Skeletal muscle satellite cell (primary cell): ENCODE results near the gene MT1A.

ENCODE experiments used
- H3K27me3 ChIP-seq: 2 replicates; pipeline ENCODE4 v1.7.0; 2013; ENCODE audit warnings: low read length; ENCODE audit not compliant: control insufficient read depth, insufficient read depth
- H3K36me3 ChIP-seq: 2 replicates; pipeline ENCODE4 v1.7.0; 2013; ENCODE audit warnings: mild to moderate bottlenecking, control low read depth, low read length; ENCODE audit not compliant: insufficient read depth
- H3K4me1 ChIP-seq: 2 replicates; pipeline ENCODE4 v1.7.0; 2013; ENCODE audit warnings: low read length; ENCODE audit not compliant: control insufficient read depth, insufficient read depth
- H3K4me2 ChIP-seq: 2 replicates; pipeline ENCODE4 v1.7.0; 2013; ENCODE audit warnings: mild to moderate bottlenecking, low read length
- H3K4me3 ChIP-seq: 2 replicates; pipeline ENCODE4 v1.7.0; 2013; ENCODE audit warnings: low read length
- H3K9ac ChIP-seq: 2 replicates; pipeline ENCODE4 v1.7.0; 2013; ENCODE audit warnings: mild to moderate bottlenecking, low read depth, low read length, moderate library complexity
- H3K9me3 ChIP-seq: replicated peaks from 2 replicates; pipeline ENCODE4 v1.7.0; 2013; ENCODE audit warnings: mild to moderate bottlenecking, control low read depth, low read length

The MT1A gene

GRCh38 chr16:56633535-56633934, 4.9 kb upstream of the MT1A start:
- H3K9ac ChIP-seq: no peak overlapping the region
- H3K36me3 ChIP-seq: no peaks in the 10 kb centered on the region
- no peaks in the 10 kb centered on the region for H3K9me3 ChIP-seq
- H3K4me3 ChIP-seq: no peak overlapping the region
- H3K27me3 ChIP-seq: peaks cover 10% of the 10 kb centered on the region
- peak overlapping the region; percentile 81 for H3K4me2 ChIP-seq
- peaks cover 23% of the 10 kb centered on the region for H3K4me1 ChIP-seq

GRCh38 chr16:56634715-56635440, 3.6 kb upstream of the MT1A start:
- Histone ChIP-seq H3K4me3 (no peak overlapping the region), H3K4me1 (peaks cover 26% of the 10 kb centered on the region), H3K9me3 (no peaks in the 10 kb centered on the region), H3K9ac (no peak overlapping the region), H3K27me3 (peaks cover 10% of the 10 kb centered on the region), H3K4me2 (no peak overlapping the region), H3K36me3 (no peaks in the 10 kb centered on the region)

- Histone ChIP-seq H3K9ac (no peak overlapping the region), H3K9me3 (no peaks in the 10 kb centered on the region), H3K36me3 (no peaks in the 10 kb centered on the region), H3K4me2 (no peak overlapping the region), H3K27me3 (peaks cover 10% of the 10 kb centered on the region), H3K4me3 (no peak overlapping the region), H3K4me1 (peaks cover 26% of the 10 kb centered on the region)
Observed at GRCh38 chr16:56635441-56635967, 3.0 kb upstream of the MT1A start.

DNA sequence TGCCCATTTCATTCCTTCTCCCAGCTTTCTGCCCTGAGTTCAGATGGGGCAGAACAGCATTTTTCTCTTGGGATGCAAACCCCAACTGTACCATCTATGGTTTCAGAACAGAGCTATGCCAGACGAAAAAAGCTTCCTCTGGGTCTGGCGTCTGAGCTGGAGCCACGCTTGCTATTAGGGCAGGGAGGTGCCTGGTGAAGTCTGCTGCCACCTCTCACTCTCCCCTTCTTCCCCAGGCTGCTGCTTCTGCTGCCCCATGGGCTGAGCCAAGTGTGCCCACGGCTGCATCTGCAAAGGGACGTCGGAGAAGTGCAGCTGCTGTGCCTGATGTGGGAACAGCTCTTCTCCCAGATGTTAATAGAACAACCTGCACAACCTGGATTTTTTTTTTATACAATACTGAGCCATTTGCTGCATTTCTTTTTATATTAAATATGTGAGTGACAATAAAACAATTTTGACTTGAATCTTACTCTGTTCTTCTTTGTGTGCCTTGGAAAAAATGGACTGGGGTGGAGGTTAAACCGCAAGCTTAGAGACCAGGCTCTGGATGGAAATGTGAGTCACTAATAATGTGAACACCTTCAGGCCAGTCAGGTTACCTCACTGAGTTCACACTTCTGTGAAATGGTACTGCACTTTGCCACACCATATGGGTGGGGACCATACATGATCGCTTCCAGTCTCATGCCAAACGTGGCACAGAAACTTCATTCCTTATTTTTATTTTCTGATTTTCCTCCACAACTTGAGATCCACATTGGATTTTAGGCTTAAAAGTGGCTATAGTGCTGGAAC, 1.7 kb upstream of the MT1A start:
- peaks cover 21% of the 10 kb centered on the region for H3K4me1 ChIP-seq
- H3K4me2 ChIP-seq: no peak overlapping the region
- no peak overlapping the region for H3K4me3 ChIP-seq
- peaks cover 10% of the 10 kb centered on the region for H3K27me3 ChIP-seq
- H3K9me3 ChIP-seq: no peaks in the 10 kb centered on the region
- H3K9ac ChIP-seq: no peak overlapping the region
- no peaks in the 10 kb centered on the region for H3K36me3 ChIP-seq

GRCh38 chr16:56639045-56639444, 579 bp downstream of the MT1A start:
- no peaks in the 10 kb centered on the region for H3K36me3 ChIP-seq
- H3K4me1 ChIP-seq: peaks cover 20% of the 10 kb centered on the region
- H3K4me2 ChIP-seq: peak overlapping the region; percentile 96
- no peak overlapping the region for H3K9ac ChIP-seq
- no peak overlapping the region for H3K4me3 ChIP-seq
- H3K27me3 ChIP-seq: peaks cover 14% of the 10 kb centered on the region
- no peaks in the 10 kb centered on the region for H3K9me3 ChIP-seq

DNA sequence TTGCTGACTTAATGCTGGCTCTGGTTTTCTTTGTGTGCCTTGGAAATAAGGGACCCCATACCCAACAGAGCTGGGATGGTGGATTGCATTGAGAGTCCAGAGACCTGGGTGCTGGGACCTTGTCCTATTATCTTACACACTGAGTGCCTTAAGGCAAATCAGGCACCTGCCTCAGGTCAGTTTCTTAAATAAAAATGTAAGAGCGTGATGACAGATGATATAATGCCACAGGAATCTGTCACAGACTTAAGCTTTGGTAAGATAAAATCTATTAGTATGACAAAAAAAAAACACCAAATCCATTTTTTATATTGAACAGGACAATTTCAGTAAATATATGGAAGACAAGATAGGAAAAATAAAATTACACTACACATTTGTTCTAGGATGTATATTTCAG, 1.6 kb downstream of the MT1A start:
- Histone ChIP-seq H3K4me2 (no peak overlapping the region), H3K36me3 (no peaks in the 10 kb centered on the region), H3K9me3 (no peaks in the 10 kb centered on the region), H3K4me3 (no peak overlapping the region), H3K9ac (no peak overlapping the region), H3K27me3 (peaks cover 21% of the 10 kb centered on the region), H3K4me1 (peaks cover 20% of the 10 kb centered on the region)

- Histone ChIP-seq H3K4me1 (peaks cover 20% of the 10 kb centered on the region), H3K9ac (no peak overlapping the region), H3K36me3 (no peaks in the 10 kb centered on the region), H3K9me3 (no peaks in the 10 kb centered on the region), H3K4me2 (no peak overlapping the region), H3K27me3 (peaks cover 29% of the 10 kb centered on the region), H3K4me3 (no peak overlapping the region)
Observed at GRCh38 chr16:56641166-56641565, 2.7 kb downstream of the MT1A start.

- Histone ChIP-seq H3K27me3 (peaks cover 40% of the 10 kb centered on the region), H3K9ac (peak overlapping the region; percentile 12), H3K4me1 (peaks cover 15% of the 10 kb centered on the region), H3K4me3 (peak overlapping the region; percentile 63), H3K4me2 (peak overlapping the region; percentile 78), H3K36me3 (no peaks in the 10 kb centered on the region), H3K9me3 (no peaks in the 10 kb centered on the region)
Observed at GRCh38 chr16:56643080-56643778, 4.8 kb downstream of the MT1A start.

- peaks cover 11% of the 10 kb centered on the region for H3K4me1 ChIP-seq
- peak overlapping the region; percentile 78 for H3K4me2 ChIP-seq
- no peaks in the 10 kb centered on the region for H3K9me3 ChIP-seq
- H3K4me3 ChIP-seq: peak overlapping the region; percentile 63
- H3K36me3 ChIP-seq: no peaks in the 10 kb centered on the region
- no peak overlapping the region for H3K9ac ChIP-seq
- peaks cover 46% of the 10 kb centered on the region for H3K27me3 ChIP-seq
Observed at GRCh38 chr16:56643833-56644232, 5.4 kb downstream of the MT1A start.

GRCh38 chr16:56645311-56645710, 6.8 kb downstream of the MT1A start:
- Histone ChIP-seq H3K27me3 (peaks cover 59% of the 10 kb centered on the region), H3K9me3 (no peaks in the 10 kb centered on the region), H3K4me3 (no peak overlapping the region), H3K4me1 (peaks cover 11% of the 10 kb centered on the region), H3K36me3 (no peaks in the 10 kb centered on the region), H3K4me2 (no peak overlapping the region), H3K9ac (no peak overlapping the region)

GRCh38 chr16:56645838-56646237, 7.4 kb downstream of the MT1A start:
- Histone ChIP-seq H3K4me3 (no peak overlapping the region), H3K4me1 (peaks cover 11% of the 10 kb centered on the region), H3K9me3 (no peaks in the 10 kb centered on the region), H3K9ac (no peak overlapping the region), H3K27me3 (peaks cover 62% of the 10 kb centered on the region), H3K36me3 (no peaks in the 10 kb centered on the region), H3K4me2 (no peak overlapping the region)
